ENCODE measurements around the gene GRN. TPM values are rescaled to one million over a fixed set of nuclear protein-coding genes. Genes with fewer than 3 reads are reported as not detected.

The GRN gene
- total and polyA plus RNA-seq, 2 of the 13 experiments (the other 11 are each of a cell fraction or from before 2014, with no cell fraction given), result 86.6 to 143 TPM

DNA sequence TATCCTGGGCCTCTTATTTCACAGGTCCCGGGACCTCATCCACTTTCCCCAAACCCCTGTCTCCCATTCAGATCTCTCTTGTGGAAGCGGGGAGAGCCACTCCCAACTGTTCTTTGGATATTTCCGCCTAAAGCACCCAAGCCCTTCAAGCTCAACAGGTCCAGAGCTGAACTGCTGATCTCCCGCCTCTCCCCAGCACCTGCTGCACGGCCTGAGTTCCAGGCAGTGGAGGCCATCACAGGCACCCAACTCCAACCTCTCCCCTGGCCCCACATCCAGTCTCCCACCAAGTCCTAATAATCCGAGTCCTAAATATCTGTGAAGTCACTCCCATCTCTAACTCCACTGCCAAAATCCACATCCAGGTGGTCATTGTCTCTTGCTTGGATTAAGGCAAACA lies 37.8 kb downstream of the GRN start:
- CTCF ChIA-PET (ENCODE audit: low intra/inter-chr PET ratio, low total read pairs), result no interaction called here
- intact Hi-C loops (cut with micrococcal nuclease; ENCODE audit: unreplicated experiment), result no loop called here

DNA sequence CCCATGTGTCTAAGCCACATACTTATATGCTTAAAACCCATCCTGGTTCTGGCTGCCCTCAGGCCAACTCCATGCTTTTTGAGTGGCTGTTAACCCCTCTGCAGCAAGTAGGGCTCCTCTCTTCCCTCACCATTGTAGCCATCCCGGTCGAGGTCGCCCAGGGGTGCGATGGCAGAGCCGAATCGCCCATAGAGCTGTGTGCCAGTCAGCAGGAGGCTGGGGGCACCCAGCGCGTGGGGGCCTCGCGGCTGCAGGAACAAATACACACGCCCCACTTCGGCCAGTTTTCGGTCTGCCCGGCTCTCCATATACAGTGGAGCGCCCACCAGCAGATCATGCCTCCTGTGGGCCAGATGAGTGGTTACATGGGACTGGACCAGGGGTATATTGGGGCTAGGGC lies 38.3 kb downstream of the GRN start:
- CTCF ChIA-PET (ENCODE audit: low intra/inter-chr PET ratio, low total read pairs), result no interaction called here
- Histone ChIP-seq H4K20me1 (ENCODE audit: insufficient read depth, low read length) (no peaks in the 10 kb centered on the region), H3K79me2 (ENCODE audit: insufficient read depth, low read length) (no peaks in the 10 kb centered on the region), H3K4me3 (replicated peaks in 1 of 3; ENCODE audit: insufficient read depth in 1 of 3, low read depth in 2 of 3, low read length in 3 of 3) (no peak overlapping the region), H3K4me1 (ENCODE audit: insufficient read depth, low read length) (peaks cover 19% of the 10 kb centered on the region), H2AFZ (ENCODE audit: low read length) (no peak overlapping the region), H3K27me3 (ENCODE audit: control insufficient read depth in 1 of 2, insufficient read depth in 2 of 2, low read length in 2 of 2) (peaks cover 20 to 71% of the 10 kb centered on the region in 2 experiments), H3K9ac (ENCODE audit: insufficient read depth, low read depth, low read length) (no peak overlapping the region), H3K36me3 (replicated peaks in 1 of 2; ENCODE audit: control insufficient read depth in 1 of 2, insufficient read depth in 2 of 2, low read length in 2 of 2) (no peaks in the 10 kb centered on the region), H3K9me3 (ENCODE audit: low read length) (no peaks in the 10 kb centered on the region), H3K4me2 (ENCODE audit: low read depth, low read length) (no peak overlapping the region), H3K27ac (ENCODE audit: extremely low read length, insufficient read depth, low read length) (no peak overlapping the region)
- in situ Hi-C loops (cut with HindIII; ENCODE audit: extremely low pct_ligation_motif_present, low pct_unique_long_range_greater_than_20kb), result no loop called here
- FAIRE-seq, result no peak
- WGBS (ENCODE audit: low lambda C conversion rate), result 53% methylated on average over 15 of the region's 15 CpGs
- BruUV-seq (replicated peaks), result no TSS peak
- intact Hi-C loops (cut with micrococcal nuclease; ENCODE audit: unreplicated experiment), result no loop called here
- peak; percentile 4; the same call in 1 of the 3 replicates for ATAC-seq
- POLR2A ChIA-PET, result no interaction called here
- DNase-seq (ENCODE audit: low spot score), result no peak
- TF ChIP-seq ZBTB33 (CRISPR knock-in tag; IDR thresholded peaks at IDR 0.05), result no peak
- no peak for TF ChIP-seq ZNF282 (IDR thresholded peaks at IDR 0.05; ENCODE audit: partially characterized antibody)
- TF ChIP-seq, protein P1, sequence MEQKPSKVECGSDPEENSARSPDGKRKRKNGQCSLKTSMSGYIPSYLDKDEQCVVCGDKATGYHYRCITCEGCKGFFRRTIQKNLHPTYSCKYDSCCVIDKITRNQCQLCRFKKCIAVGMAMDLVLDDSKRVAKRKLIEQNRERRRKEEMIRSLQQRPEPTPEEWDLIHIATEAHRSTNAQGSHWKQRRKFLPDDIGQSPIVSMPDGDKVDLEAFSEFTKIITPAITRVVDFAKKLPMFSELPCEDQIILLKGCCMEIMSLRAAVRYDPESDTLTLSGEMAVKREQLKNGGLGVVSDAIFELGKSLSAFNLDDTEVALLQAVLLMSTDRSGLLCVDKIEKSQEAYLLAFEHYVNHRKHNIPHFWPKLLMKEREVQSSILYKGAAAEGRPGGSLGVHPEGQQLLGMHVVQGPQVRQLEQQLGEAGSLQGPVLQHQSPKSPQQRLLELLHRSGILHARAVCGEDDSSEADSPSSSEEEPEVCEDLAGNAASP (CRISPR knock-in tag; IDR thresholded peaks at IDR 0.05; ENCODE audit: borderline replicate concordance), result no peak
- TF ChIP-seq ZNF614 (CRISPR knock-in tag; IDR thresholded peaks at IDR 0.05; ENCODE audit: borderline replicate concordance), result no peak
- TF ChIP-seq YEATS2 (CRISPR knock-in tag; IDR thresholded peaks at IDR 0.05; ENCODE audit: borderline replicate concordance), result no peak
- no peak for TF ChIP-seq ZNF552 (CRISPR knock-in tag; IDR thresholded peaks at IDR 0.05; ENCODE audit: borderline replicate concordance)
- no peak for TF ChIP-seq PRPF4 (IDR thresholded peaks at IDR 0.05; ENCODE audit: low read depth, low read length, poor library complexity, severe bottlenecking)
- no peak for TF ChIP-seq ZSCAN20 (CRISPR knock-in tag; IDR thresholded peaks at IDR 0.05; ENCODE audit: borderline replicate concordance)
- no peak for TF ChIP-seq ETV6 (CRISPR knock-in tag; conservative IDR thresholded peaks at IDR 0.05)
- TF ChIP-seq PCBP1 (IDR thresholded peaks at IDR 0.05; ENCODE audit: borderline replicate concordance, low read depth, low read length), result no peak
- no peak for TF ChIP-seq MZF1 (CRISPR knock-in tag; IDR thresholded peaks at IDR 0.05; ENCODE audit: borderline replicate concordance)

More for the DNA sequence above, 37.8 kb downstream of the GRN start:
- Histone ChIP-seq H3K79me2 (ENCODE audit: insufficient read depth, low read length) (no peaks in the 10 kb centered on the region), H3K9me3 (ENCODE audit: low read length) (no peaks in the 10 kb centered on the region), H3K9ac (ENCODE audit: insufficient read depth, low read depth, low read length) (no peak overlapping the region), H3K4me2 (ENCODE audit: low read depth, low read length) (no peak overlapping the region), H4K20me1 (ENCODE audit: insufficient read depth, low read length) (no peaks in the 10 kb centered on the region), H3K27ac (ENCODE audit: extremely low read length, insufficient read depth, low read length) (no peak overlapping the region), H3K27me3 (ENCODE audit: control insufficient read depth in 1 of 2, insufficient read depth in 2 of 2, low read length in 2 of 2) (peaks cover 20 to 74% of the 10 kb centered on the region in 2 experiments), H3K4me1 (ENCODE audit: insufficient read depth, low read length) (peaks cover 19% of the 10 kb centered on the region), H3K4me3 (replicated peaks in 1 of 3; ENCODE audit: insufficient read depth in 1 of 3, low read depth in 2 of 3, low read length in 3 of 3) (no peak overlapping the region), H2AFZ (ENCODE audit: low read length) (no peak overlapping the region), H3K36me3 (replicated peaks in 1 of 2; ENCODE audit: control insufficient read depth in 1 of 2, insufficient read depth in 2 of 2, low read length in 2 of 2) (no peaks in the 10 kb centered on the region)
- no peak for TF ChIP-seq BORCS8-MEF2B (CRISPR knock-in tag; IDR thresholded peaks at IDR 0.05)
- no peak for TF ChIP-seq PRPF4 (IDR thresholded peaks at IDR 0.05; ENCODE audit: low read depth, low read length, poor library complexity, severe bottlenecking)
- TF ChIP-seq NR2F2 (IDR thresholded peaks at IDR 0.05; ENCODE audit: borderline replicate concordance, low read depth), result no peak
- TF ChIP-seq BRCA1 (CRISPR knock-in tag; IDR thresholded peaks at IDR 0.05), result no peak
- no peak for TF ChIP-seq XBP1 (CRISPR knock-in tag; IDR thresholded peaks at IDR 0.05)
- no peak for TF ChIP-seq FOXO1 (CRISPR knock-in tag; IDR thresholded peaks at IDR 0.05)
- TF ChIP-seq LCORL (IDR thresholded peaks at IDR 0.05), result no peak
- no peak for TF ChIP-seq LCORL (CRISPR knock-in tag; IDR thresholded peaks at IDR 0.05)
- no peak for TF ChIP-seq TEAD2 (CRISPR knock-in tag; IDR thresholded peaks at IDR 0.05)
- no peak for TF ChIP-seq SP2 (CRISPR knock-in tag; IDR thresholded peaks at IDR 0.05)
- no peak for TF ChIP-seq ARNT (IDR thresholded peaks at IDR 0.05)
- TF ChIP-seq, protein P2, sequence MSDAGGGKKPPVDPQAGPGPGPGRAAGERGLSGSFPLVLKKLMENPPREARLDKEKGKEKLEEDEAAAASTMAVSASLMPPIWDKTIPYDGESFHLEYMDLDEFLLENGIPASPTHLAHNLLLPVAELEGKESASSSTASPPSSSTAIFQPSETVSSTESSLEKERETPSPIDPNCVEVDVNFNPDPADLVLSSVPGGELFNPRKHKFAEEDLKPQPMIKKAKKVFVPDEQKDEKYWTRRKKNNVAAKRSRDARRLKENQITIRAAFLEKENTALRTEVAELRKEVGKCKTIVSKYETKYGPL (CRISPR knock-in tag; IDR thresholded peaks at IDR 0.05), result no peak
- TF ChIP-seq ZNF543 (CRISPR knock-in tag; IDR thresholded peaks at IDR 0.05), result no peak
- POLR2A ChIA-PET, result no interaction called here
- BruUV-seq (replicated peaks), result no TSS peak
- in situ Hi-C loops (cut with HindIII; ENCODE audit: extremely low pct_ligation_motif_present, low pct_unique_long_range_greater_than_20kb), result no loop called here
- ATAC-seq (no peak), DNase-seq (ENCODE audit: low spot score) (no peak), FAIRE-seq (no peak)
- 18% methylated on average over 6 of the region's 6 CpGs for WGBS (ENCODE audit: low lambda C conversion rate)
